OCI-LY3 (cell line): ENCODE data around the gene R3HCC1L.

ENCODE experiments used
- H2AFZ ChIP-seq: fragments of 200-600, 300-600 bp; shearing (Covaris generic); 2 replicates; pipeline ENCODE4 v1.6.0; 2014; ENCODE audit warnings: antibody characterized with exemption, low read depth, low read length
- H3K27ac ChIP-seq: fragments of 200-600, 300-600 bp; sonication (generic); 2 replicates; pipeline ENCODE4 v1.5.1; 2014; ENCODE audit warnings: mild to moderate bottlenecking, low read length, moderate library complexity, mixed read lengths
- H3K27me3 ChIP-seq: fragments of 200-600, 300-600 bp; sonication (generic); 2 replicates; pipeline ENCODE4 v1.6.1; 2014; ENCODE audit warnings: low read depth, low read length, mixed read lengths
- H3K36me3 ChIP-seq: fragments of 200-600, 300-600 bp; sonication (generic); replicated peaks from 2 replicates; pipeline ENCODE3; 2014; ENCODE audit warnings: low read depth, low read length, mixed read lengths
- H3K4me1 ChIP-seq: fragments of 300-600, 200-600 bp; sonication (generic); 2 replicates; pipeline ENCODE4 v1.6.1; 2014; ENCODE audit warnings: low read length, mixed read lengths
- H3K4me2 ChIP-seq: fragments of 200-600, 300-600 bp; sonication (generic); 2 replicates; pipeline ENCODE4 v1.6.1; 2014; ENCODE audit warnings: low read length, mixed read lengths
- H3K4me3 ChIP-seq: fragments of 300-600, 200-600 bp; sonication (generic); 2 replicates; pipeline ENCODE4 v1.5.1; 2014; ENCODE audit warnings: antibody characterized with exemption, mild to moderate bottlenecking, low read length, moderate library complexity
- H3K79me2 ChIP-seq: fragments of 300-600, 200-600 bp; shearing (Covaris generic); 2 replicates; pipeline ENCODE4 v1.6.1; 2014; ENCODE audit warnings: mild to moderate bottlenecking, low read length, mixed read lengths
- H3K9ac ChIP-seq: fragments of 300-600, 200-600 bp; shearing (Covaris generic); 2 replicates; pipeline ENCODE4 v1.6.0; 2014; ENCODE audit warnings: mild to moderate bottlenecking, low read length, moderate library complexity
- H3K9me3 ChIP-seq: fragments of 200-600, 300-600 bp; shearing (Covaris generic); 2 replicates; pipeline ENCODE4 v1.6.1; 2014; ENCODE audit warnings: low read length, mixed read lengths; ENCODE audit not compliant: insufficient read depth
- H4K20me1 ChIP-seq: fragments of 200-600, 300-600 bp; sonication (generic); 2 replicates; pipeline ENCODE4 v1.6.1; 2016; ENCODE audit warnings: low read length, mixed read lengths; ENCODE audit not compliant: insufficient read depth
- CTCF ChIP-seq: fragments of 200-600, 300-600 bp; sonication (generic); IDR thresholded peaks from 2 replicates; pipeline ENCODE4 v1.5.1; 2014; ENCODE audit warnings: antibody characterized with exemption, low read length, low read depth
- EZH2phosphoT487 ChIP-seq: fragments of 200-600 bp; shearing (Covaris generic); IDR thresholded peaks from 2 replicates; pipeline ENCODE4 v1.6.1; 2018; ENCODE audit warnings: antibody characterized with exemption, mixed run types, low read depth

Gene R3HCC1L

DNA sequence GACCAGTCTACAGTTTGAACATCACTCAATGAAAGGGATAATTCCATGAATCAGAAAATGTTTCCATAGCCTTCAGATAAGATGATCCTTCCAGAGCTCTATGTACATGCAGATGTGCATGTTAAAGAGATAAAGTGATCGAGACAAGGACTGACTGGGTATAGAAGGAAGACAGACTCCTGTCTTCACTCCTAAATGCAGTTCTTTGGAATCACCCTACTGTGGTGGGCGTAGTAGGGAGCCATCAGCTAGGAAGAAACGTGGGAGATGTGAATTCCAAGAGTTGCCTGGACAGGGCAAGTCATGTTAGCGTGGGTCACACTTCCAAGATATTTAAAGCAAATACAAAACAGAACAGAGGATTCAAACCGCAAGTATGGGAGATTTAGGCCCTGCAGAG lies 109.7 kb downstream of the R3HCC1L start:
- H3K27ac ChIP-seq = no peak overlapping the region
- H3K9ac ChIP-seq = no peak overlapping the region
- peaks cover under 1% of the 10 kb centered on the region for H3K4me1 ChIP-seq
- H3K27me3 ChIP-seq = no peaks in the 10 kb centered on the region
- no peaks in the 10 kb centered on the region for H3K9me3 ChIP-seq
- no peak overlapping the region for H3K4me2 ChIP-seq
- no peak overlapping the region for H2AFZ ChIP-seq
- H3K4me3 ChIP-seq = no peak overlapping the region
- H4K20me1 ChIP-seq = no peaks in the 10 kb centered on the region
- TF ChIP-seq CTCF (no peak), EZH2phosphoT487 (no peak)
- H3K79me2 ChIP-seq = no peaks in the 10 kb centered on the region
- peaks cover 15% of the 10 kb centered on the region for H3K36me3 ChIP-seq

GRCh38 chr10:98244586-98244985 lies 110.1 kb downstream of the R3HCC1L start:
- TF ChIP-seq CTCF (no peak), EZH2phosphoT487 (no peak)
- Histone ChIP-seq H3K36me3 (peaks cover 15% of the 10 kb centered on the region), H4K20me1 (no peaks in the 10 kb centered on the region), H3K79me2 (no peaks in the 10 kb centered on the region), H2AFZ (no peak overlapping the region), H3K4me1 (peaks cover 5% of the 10 kb centered on the region), H3K4me2 (no peak overlapping the region), H3K9me3 (no peaks in the 10 kb centered on the region), H3K4me3 (no peak overlapping the region), H3K9ac (no peak overlapping the region), H3K27ac (no peak overlapping the region), H3K27me3 (no peaks in the 10 kb centered on the region)

GRCh38 chr10:98246911-98247805 lies 112.7 kb downstream of the R3HCC1L start:
- Histone ChIP-seq H3K79me2 (no peaks in the 10 kb centered on the region), H3K4me1 (peaks cover 9% of the 10 kb centered on the region), H3K27ac (no peak overlapping the region), H3K9me3 (no peaks in the 10 kb centered on the region), H3K27me3 (no peaks in the 10 kb centered on the region), H3K4me3 (no peak overlapping the region), H3K4me2 (no peak overlapping the region), H3K36me3 (peaks cover 15% of the 10 kb centered on the region), H3K9ac (no peak overlapping the region), H4K20me1 (no peaks in the 10 kb centered on the region), H2AFZ (no peak overlapping the region)
- TF ChIP-seq EZH2phosphoT487 = no peak
- TF ChIP-seq CTCF = no peak

- Histone ChIP-seq H3K27ac (no peak overlapping the region), H3K9me3 (no peaks in the 10 kb centered on the region), H3K27me3 (no peaks in the 10 kb centered on the region), H3K4me2 (no peak overlapping the region), H2AFZ (no peak overlapping the region), H4K20me1 (no peaks in the 10 kb centered on the region), H3K4me1 (peaks cover 9% of the 10 kb centered on the region), H3K9ac (no peak overlapping the region), H3K36me3 (peaks cover 15% of the 10 kb centered on the region), H3K79me2 (no peaks in the 10 kb centered on the region), H3K4me3 (no peak overlapping the region)
- no peak for TF ChIP-seq EZH2phosphoT487
- no peak for TF ChIP-seq CTCF
Measured at GRCh38 chr10:98248018-98248417, 113.6 kb downstream of the R3HCC1L start.
